Left colon (tissue), 2 donors: ENCODE measurements around the gene ZBED2. TPM values are rescaled to one million over a fixed set of nuclear protein-coding genes. Genes with fewer than 3 reads are reported as not detected.
"Not testable (repeated sequence)": the region's sequence is repeated elsewhere in the genome, so short reads cannot be mapped to it uniquely, and the experiment has no call there.

Experiments used
- ATAC-seq: fragments of 200-7000 bp; cut with Tn5 transposase; one replicate; pipeline ENCODE4 v1.9.1; 2020; ENCODE audit warnings: mild to moderate bottlenecking, moderate library complexity
- DNase-seq, 2 donors: peaks; one replicate each; pipeline ENCODE4 v3.0.0-alpha.2; 2020
- intact Hi-C, 2 donors: fragments of 100-400 bp; cut with DNase I in 1 of 2; cut with micrococcal nuclease in 1 of 2; formaldehyde crosslinking; loops; one replicate each; pipeline versions ENCODE4 v1.11.2 to v1.14.0; 2022; cut with DNase I, micrococcal nuclease
- total RNA-seq, 2 donors: library from RNA; stranded (reverse); fragmentation: NEBNext Ultra II Directional; extraction: Animal tissue kit (Norgen Biotek cat#: 25700); gene quantifications; one replicate each; pipeline ENCODE4 v1.2.1, GENCODE V29; 2021
- donor health status: DM: no; HTN: no; CAD: no.
- donor health status: DM: yes; HTN: yes; CAD: no.

ZBED2 gene
- total RNA-seq, 2 donors from 2014 or later, result not detected

- DNase-seq (no peak), ATAC-seq (no peak)
- intact Hi-C loops, result no loop called here
Observed at GRCh38 chr3:111579495-111579894, 15.7 kb downstream of the ZBED2 start.

GRCh38 chr3:111578867-111579266 lies 16.3 kb downstream of the ZBED2 start:
- intact Hi-C loops, result no loop called here
- DNase-seq (no peak), ATAC-seq (no peak)

GRCh38 chr3:111577798-111578685 lies 17.1 kb downstream of the ZBED2 start:
- DNase-seq, result no peak
- intact Hi-C loops, result no loop called here
- ATAC-seq, result peak; percentile 55

- DNase-seq, result no peak
- no peak for ATAC-seq
- intact Hi-C loops, result no loop called here
Observed at GRCh38 chr3:111577113-111577512, 18.0 kb downstream of the ZBED2 start.

- intact Hi-C loops, result no loop called here
- ATAC-seq (no peak), DNase-seq (no peak)
Observed at GRCh38 chr3:111571907-111572460, 23.2 kb downstream of the ZBED2 start.

GRCh38 chr3:111571282-111571681 lies 23.9 kb downstream of the ZBED2 start:
- ATAC-seq, result no peak
- DNase-seq, result no peak
- intact Hi-C loops, result no loop called here

- ATAC-seq, result no peak
- intact Hi-C loops, result no loop called here
- no peak for DNase-seq
Observed at GRCh38 chr3:111570404-111571030, 24.6 kb downstream of the ZBED2 start.

GRCh38 chr3:111568911-111569310 lies 26.2 kb downstream of the ZBED2 start:
- intact Hi-C loops, result no loop called here
- DNase-seq (no peak), ATAC-seq (no peak)

GRCh38 chr3:111568355-111568754 lies 26.8 kb downstream of the ZBED2 start:
- ATAC-seq, result no peak
- intact Hi-C loops, result no loop called here
- no peak for DNase-seq

GRCh38 chr3:111566844-111567243 lies 28.3 kb downstream of the ZBED2 start:
- intact Hi-C loops, result no loop called here
- DNase-seq (no peak), ATAC-seq (no peak)

GRCh38 chr3:111561902-111562301 lies 33.2 kb downstream of the ZBED2 start:
- DNase-seq, intact Hi-C loops, ATAC-seq: not testable (repeated sequence)

GRCh38 chr3:111548756-111549155 lies 46.4 kb downstream of the ZBED2 start:
- intact Hi-C loops, result no loop called here
- DNase-seq, result no peak
- ATAC-seq, result no peak

GRCh38 chr3:111548092-111548491 lies 47.1 kb downstream of the ZBED2 start:
- ATAC-seq, result no peak

GRCh38 chr3:111547631-111548030 lies 47.5 kb downstream of the ZBED2 start:
- intact Hi-C loops, result no loop called here

More at GRCh38 chr3:111548092-111548491, 47.1 kb downstream of the ZBED2 start:
- intact Hi-C loops, result no loop called here
- DNase-seq, result no peak

GRCh38 chr3:111545349-111545748 lies 49.8 kb downstream of the ZBED2 start:
- ATAC-seq (no peak), DNase-seq (no peak)

More at GRCh38 chr3:111547631-111548030, 47.5 kb downstream of the ZBED2 start:
- ATAC-seq (no peak), DNase-seq (peak in 1 of 2 donors; percentile 10)

More at GRCh38 chr3:111545349-111545748, 49.8 kb downstream of the ZBED2 start:
- intact Hi-C loops, result no loop called here

Other genes starting within 250 kb of the ZBED2 start
- 1 to 10 TPM; 3.3 to 4.3 TPM for gene CD96, start 53.1 kb downstream of the ZBED2 start, total RNA-seq
- gene PLCXD2, start 79.3 kb upstream of the ZBED2 start, total RNA-seq, result 1 to 10 TPM; 6.9 to 7.8 TPM